ENCODE data around the gene CA5A.
"Not testable (repeated sequence)": the region's sequence is repeated elsewhere in the genome, so short reads cannot be mapped to it uniquely, and the experiment has no call there.

The CA5A gene

GRCh38 chr16:87891764-87892163 lies 44.6 kb downstream of the CA5A start:
- no peak for ATAC-seq

- ATAC-seq: peak in 1 of 2 donors; percentile 66
These were observed 46.6 kb downstream of the CA5A start for GRCh38 chr16:87889762-87890161.

DNA sequence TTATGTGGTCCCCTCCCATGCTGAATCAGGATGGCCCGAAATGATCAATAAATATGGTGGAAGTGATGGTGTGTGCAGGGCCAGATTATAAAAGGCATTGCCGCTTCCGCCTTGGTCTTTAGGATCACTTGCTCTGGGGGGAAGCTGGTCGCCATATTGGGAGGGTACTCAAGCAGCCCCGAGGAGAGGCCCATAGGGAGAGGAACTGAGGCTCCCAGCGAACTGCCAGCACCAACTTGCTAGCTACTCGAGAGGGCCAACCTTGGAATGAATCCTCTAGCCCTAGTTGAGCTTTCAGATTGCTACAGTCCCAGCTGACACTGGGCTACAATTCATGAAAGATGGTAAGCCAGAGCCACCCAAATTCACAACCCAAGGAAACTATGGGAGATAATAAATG lies 48.0 kb downstream of the CA5A start:
- not testable (repeated sequence) for ATAC-seq

GRCh38 chr16:87887931-87888330 lies 48.4 kb downstream of the CA5A start:
- ATAC-seq: not testable (repeated sequence)

DNA sequence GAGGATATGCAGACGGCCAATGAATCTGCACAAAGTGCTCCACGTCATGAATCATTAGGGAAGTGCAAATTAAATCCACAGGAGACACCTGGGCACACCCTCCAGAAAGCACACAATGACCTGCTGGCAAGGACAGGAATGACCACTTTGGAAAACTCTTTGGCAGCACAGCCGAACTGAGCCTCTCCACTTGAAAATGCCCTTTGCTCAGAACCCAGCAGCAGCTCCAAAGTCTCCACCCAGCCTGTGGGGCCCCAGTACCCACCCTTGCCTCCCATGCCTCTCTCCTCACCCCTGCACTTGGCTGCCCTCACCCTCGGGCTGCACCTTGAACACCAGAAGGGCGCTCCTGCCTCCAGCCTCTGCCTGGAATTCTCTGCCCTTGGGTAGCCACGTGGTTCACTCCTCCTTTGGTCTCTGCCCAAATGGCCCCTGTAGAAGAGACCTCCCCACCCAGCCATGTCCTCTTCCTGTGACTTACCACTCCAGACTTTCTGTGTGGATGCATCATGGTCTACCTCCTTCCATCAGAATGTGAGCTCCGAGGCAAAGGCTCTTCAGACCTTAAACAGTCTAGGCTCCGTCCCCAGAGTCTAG lies 50.9 kb downstream of the CA5A start:
- ATAC-seq: not testable (repeated sequence)

DNA sequence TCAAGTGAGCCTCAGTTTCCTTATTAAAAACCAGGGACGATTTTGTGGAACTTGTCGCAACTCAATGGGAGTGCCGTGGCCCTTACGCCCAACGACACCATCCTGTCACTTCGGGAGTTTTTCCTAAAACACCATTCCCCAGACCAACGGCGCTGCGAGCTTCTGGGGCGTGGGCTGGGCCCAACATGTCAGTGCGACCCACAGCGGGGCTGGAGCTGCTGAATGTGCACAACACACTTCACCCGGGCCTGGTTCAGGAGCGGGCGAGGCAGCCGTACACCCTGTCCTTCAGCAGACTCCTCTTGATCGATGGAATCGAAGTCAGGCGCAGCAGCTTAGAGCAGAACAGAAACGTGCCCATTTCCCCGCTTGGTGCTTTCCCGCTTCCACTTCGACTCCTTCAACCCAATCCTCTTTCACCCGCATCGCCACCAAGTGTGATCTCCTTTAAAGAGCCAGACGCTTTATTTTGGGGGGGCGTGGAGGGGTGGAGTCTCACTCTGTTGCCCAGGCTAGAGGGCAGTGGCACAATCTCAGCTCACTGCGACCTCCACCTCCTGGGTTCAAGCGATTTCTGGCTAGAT lies 53.8 kb downstream of the CA5A start:
- no peak for ATAC-seq

DNA sequence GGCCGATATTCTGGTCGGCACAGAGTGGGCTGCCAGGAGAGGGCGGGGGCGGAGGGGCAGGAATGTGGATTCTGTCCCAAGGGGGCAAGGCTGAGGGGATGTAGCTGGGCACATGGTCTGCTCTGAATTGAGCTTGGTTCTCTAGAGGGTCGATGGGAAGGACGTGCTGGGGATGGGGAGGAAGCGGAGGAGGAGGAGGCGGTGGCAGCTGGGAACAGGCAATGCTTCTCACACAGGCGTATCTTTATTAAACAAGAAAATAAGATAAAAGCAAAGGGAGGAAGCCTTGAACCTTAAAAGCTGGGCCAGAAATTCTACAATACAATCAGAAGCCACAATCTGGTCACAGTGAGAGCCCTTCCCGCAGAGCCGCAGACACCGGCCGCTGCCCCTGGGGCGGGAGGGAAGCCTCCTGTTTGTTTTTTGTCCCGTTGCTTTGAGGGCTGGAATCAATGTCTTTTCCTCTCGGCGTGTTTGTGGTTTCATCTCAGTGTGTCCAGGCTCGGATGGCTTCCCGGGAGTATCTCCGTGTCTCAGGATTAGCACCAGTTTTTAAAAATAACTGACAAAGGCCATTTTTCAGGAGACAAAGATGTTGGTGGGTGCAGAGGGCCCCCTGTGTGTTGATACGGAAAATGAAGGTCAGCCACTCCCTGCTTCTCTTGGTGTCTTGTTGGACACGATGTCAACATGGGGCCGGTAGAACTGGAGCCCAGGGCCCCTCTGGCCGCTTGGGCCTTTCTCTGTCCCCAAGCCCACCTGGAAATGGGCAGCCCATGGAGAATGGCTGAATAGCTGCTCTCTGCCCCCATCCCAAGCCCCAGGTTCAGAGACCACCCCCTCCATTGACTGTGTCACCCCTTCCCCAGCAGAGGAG lies 54.8 kb downstream of the CA5A start:
- ATAC-seq: no peak

DNA sequence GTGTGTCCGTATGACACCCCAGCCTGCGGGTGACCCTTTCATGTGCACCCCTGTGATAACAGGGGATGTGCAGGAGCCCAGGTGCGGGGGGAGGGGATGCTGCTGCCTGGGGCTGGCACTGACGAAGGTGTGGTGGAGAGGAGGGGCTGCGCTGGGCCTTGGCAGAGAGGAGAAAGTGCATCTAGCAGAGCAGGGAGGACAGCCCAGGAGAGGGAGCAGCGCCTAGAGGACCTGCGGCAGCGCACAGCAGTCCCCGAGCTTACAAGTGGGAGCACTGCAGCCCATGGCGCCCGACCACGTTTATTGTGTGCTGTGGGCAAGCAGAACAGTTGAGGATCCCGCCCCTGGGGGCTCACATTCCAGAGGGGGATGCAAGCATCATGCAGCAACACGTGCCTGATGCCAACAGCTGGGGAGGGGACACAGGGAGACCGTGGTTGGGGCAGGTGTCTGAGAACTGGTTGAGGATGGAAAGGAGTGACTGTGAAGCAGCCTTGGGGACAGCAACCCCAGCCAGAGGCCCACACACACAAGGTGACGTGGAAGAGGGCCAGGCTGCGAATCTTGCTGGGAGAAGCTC lies 56.1 kb downstream of the CA5A start:
- ATAC-seq: no peak

DNA sequence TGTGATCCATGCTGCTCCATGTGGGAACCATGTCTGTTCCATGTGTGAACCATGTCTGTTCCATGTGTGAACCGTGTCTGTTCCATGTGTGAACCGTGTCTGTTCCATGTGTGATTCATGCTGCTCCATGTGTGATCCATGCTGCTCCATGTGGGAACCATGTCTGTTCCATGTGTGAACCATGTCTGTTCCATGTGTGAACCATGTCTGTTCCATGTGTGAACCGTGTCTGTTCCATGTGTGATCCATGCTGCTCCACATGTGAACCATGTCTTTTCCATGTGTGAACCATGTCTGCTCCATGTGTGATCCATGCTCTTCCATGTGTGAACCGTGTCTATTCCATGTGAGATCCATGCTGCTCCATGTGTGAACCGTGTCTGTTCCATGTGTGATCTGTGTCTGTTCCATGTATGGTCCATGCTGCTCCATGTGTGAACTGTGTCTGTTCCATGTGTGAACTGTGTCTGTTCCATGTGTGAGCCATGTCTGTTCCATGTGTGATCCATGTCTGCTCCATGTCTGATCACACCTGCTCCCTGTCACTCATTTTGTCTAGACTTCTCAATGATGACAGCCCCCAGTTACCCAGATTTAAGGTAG lies 56.8 kb downstream of the CA5A start:
- not testable (repeated sequence) for ATAC-seq

DNA sequence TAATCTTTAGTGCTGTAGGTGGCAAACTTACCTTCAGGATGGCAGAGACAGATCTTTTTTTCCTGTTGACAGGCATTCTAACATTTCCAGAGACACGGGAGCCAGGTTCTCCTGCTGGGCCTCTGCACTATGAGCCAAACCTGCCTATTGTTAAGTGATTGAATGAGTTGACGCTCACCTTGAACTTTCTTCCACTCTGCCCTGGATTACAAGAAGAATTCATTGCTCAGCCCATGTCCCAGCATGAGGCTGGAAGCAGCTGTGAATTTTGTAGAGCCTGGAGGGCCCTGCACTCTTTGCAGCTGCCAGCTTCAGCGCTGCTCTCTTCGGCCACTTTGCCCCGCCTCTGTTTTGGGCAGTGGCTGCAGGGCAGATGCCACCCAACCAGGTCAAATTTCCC lies 57.6 kb downstream of the CA5A start:
- ATAC-seq: no peak

GRCh38 chr16:87877942-87878507 lies 58.3 kb downstream of the CA5A start:
- no peak for ATAC-seq

DNA sequence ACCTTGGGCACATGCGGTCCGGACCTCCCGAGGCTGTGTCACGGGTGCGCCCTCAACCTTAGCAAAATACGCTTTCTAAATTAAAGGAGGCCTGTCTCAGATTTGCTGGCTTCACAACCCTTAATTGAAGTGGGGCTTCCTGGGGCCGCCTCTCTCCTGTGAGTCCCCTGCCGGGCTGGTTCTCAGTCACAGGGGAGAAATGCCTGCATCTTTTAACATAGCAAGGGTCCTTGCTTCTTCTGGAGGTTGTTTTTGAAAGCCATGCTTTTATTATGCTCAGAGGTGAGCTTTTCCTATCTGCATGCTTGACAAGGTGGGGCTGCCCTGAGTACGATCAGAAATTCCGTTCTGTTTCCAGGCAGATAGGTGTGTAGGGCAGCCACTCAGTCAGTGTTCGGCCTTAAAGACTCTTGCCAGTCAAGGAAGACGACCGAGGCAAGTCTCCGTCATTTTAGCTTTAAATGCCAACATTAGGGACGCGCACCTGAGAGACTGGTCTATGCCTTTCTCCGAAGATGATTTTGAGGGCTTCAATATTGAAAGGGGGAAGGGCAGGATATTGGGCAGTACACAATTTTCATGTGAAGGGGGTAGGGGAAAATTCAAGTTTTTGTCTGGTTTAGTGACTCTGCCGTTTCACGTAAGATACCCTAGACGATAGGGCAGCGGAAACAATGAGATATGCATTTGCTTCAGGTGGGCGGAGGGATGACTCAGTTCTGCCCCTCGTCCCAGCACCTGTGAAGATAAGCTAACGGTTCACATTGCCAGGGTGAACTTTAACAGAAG lies 61.5 kb downstream of the CA5A start:
- ATAC-seq: peak; percentile 84 to 85

DNA sequence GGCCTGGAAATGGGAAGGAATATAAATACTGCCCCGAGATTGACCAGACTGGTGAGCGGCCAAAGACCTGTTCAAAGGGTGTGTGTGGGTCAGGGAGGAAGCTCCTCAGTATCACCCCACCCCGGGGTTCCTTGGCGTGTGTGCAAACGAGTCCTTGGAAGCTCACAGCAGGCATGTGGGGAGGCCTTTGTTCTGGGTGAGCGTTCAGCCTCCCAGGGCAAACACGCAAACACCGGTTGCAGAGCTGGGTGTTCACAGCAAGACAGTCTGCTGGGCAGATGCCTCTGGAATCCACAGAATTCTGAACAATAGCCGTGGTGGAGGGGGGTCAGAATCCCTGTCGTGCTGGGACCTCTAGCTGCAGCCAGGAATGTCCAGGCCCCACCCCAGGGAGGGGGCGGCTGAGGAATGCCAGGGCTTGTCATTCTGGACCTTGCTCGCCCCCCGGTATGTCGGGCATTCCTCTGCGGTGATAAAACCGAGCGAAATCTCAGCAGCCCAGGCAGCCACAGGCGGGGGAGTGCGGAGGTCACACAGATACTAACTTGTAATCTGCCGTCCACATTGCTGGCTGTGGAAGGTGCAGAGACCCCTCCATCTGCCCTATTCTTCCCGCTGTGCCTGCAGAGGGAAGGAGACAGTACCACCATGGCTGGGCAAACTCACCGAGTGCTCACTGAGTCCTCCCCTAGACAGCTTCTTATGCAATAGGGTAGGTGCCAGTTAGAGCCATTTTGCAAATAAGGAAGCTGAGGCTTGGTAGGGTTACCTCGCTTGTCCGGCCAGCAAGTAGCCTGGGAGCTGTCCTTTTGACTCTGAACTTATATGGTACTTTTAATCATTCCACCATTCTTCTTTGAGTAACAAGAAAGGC lies 65.7 kb downstream of the CA5A start:
- ATAC-seq: not testable (repeated sequence)

- ATAC-seq: not testable (repeated sequence)
These were observed 66.4 kb downstream of the CA5A start for GRCh38 chr16:87869879-87870417.

DNA sequence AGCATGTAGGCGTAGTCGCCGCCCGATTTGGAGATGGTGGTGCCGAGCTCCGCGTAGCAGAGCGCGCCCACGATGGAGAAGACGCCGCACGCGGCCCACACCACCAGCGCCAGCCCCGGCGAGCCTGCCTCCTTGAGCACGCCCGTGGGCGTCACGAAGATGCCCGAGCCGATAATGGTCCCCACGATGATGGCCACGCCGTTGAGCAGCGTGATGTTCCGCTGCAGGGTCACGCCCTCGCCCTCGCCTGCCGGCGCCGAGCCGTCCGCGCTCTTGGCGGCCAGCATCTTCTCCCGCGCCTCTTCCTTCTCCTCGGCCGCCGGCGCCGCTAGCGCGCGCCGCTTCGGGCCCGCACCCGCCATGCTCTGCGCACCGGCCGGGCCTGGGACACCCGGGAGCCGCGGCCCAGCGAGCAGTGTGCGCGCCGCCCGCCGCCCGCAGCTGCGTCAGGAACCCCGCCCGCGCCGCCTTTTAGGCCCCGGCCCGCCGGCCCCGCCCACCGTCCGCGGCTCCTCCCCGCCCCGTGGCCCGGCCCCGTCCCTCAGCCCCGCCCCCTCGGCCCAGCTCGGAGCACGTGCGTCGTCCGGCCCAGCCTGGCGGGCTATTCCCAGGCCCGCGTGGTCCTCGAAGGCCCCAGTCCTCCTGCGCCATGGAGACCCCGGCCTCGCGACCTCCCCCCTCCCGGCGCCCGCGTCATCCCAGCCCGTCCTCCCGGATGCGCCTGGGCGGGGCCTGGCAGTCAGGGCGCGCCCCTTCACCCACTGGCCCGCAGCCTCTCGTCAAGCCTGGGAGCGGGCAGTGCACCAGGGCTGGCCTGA lies 67.1 kb downstream of the CA5A start, which contains the start of gene SLC7A5:
Gene SLC7A5 (minus strand): TSS at position 447 of the 818 bp plus-strand sequence. CDS start 85 bp downstream, at position 362.
- peak; percentile 46 to 56 for ATAC-seq

GRCh38 chr16:87868254-87869029 lies 67.9 kb downstream of the CA5A start:
- ATAC-seq: peak; percentile 72 to 74

GRCh38 chr16:87865902-87866555 lies 70.3 kb downstream of the CA5A start:
- ATAC-seq: not testable (repeated sequence)

All from activated CD4-positive, CD25-positive, alpha-beta regulatory T cell treated with anti-CD3 and anti-CD28 coated beads, Interleukin-2, amount 50 U/mL, for 24 hours (primary cell).